DMS 273 (cell line): ENCODE measurements around the gene SHC2.
"Not testable (repeated sequence)": the region's sequence is repeated elsewhere in the genome, so short reads cannot be mapped to it uniquely, and the experiment has no call there.

ENCODE experiments used
- DNase-seq: peaks from one replicate; lab custom pipeline; 2025; ENCODE audit not compliant: unreplicated experiment; lab: John Stamatoyannopoulos, UW

The SHC2 gene

DNA sequence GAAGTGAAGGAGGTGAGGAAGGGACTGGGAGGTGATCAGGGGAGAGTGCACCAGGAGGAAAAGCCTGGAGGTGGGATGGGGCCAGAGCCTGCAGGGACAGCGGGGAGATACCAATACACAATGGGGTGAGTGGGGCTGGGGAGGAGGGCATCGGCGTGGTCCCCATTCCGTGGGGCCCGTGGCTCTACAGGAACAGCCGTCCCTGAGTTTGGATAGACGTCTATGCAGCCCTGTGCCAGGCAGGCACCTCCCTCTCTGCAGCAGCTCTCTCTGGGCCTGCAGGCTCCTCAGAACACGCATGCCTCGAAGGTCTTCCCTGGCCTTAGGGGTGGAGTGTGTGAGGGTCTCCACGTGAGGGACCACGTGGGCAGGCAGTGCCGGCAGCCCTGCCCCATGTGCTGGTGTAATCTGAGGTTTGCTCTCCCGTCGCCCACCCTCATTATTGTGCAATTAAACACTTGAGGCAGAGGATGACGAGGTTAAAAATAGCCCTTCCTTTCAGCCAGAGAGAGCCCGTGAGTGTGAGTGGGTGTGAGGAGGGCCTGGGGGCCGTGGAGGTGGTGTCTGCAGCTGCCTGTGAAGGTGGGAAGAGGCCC, 68.4 kb downstream of the SHC2 start:
- no peak for DNase-seq

DNA sequence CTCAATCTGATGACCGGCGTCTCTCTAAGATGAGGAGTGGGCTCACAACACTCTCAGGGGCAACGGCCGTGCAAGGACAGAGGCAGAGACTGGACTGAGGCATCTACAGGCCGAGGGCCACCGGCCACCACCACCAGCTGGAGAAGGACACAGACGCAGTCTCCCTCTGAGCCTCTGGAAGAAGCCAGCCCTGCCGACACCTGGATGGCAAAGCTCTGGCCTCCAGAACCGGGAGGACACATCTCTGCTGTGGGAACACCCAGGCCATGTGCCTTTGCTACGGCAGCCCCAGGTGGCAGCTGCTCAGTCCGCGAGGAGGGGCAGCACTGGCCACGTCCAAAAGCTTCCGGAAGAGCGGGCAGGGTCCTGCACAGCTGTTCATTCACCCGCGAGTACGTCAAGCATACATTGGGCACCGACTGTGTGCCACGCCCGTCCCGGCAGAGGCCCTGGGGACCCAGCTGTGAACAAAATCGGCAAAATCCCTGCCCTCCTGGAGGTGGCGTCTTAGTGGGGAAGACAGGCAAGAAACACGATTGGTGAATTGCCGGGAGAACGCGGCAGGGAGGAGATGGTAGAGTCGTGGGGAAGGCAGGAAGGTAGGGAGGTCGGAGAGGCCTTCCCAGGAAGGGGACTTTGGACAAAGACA, 69.0 kb downstream of the SHC2 start:
- no peak for DNase-seq

DNA sequence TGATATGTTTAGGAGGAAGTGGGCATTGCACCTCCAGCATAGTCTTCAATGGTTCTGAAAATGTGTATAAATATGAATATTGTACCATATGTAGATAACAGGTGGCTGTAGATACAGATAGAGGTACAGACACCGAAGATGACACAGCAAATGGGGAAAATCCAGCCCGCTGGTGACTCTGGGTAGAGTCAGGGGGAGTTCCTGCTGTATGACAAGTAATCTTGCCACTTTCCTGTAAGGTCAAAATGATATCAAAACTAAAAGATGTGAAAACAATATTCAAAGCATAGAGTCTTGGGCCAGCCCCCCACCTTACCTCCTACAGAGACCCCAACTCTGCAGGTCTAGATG, 69.7 kb downstream of the SHC2 start:
- no peak for DNase-seq

DNA sequence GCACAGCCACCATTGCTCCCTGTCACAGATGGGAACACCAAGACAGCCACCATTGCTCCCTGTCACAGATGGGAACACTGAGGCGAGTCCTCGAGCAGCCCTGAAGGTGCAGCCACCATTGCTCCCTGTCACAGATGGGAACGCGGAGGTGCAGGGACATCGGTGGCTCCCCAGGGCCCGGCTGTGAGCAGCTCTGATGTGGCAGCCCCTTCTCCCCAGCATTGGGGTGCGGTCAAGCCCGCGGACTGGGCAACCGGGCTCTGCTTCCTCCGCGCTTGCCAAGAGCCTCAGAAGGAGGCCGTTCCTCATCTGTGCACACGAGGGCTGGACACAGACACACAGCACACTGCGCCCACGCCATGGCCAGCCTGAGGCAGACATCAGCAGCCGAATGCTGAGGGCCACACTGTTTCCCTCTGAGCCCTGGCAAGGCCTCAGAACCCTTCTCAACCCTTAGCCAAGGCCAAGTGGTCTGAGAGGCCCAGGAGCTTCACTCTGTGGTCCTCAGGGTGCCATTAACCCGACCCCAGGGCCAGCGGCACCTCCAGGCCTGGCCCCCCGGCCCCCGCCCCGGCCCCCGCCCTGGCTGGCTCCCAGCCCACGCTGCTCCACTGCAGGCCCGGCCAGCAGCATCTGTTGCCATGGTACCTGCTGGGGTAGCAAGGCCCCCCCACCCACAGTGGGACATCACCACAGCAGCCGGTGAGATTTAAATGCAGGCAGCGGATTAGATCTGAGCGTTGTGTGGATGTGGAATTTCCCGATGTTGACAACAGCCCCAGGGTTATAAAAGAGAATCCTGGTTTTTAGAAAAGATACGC, 70.2 kb downstream of the SHC2 start:
- DNase-seq, result no peak

DNA sequence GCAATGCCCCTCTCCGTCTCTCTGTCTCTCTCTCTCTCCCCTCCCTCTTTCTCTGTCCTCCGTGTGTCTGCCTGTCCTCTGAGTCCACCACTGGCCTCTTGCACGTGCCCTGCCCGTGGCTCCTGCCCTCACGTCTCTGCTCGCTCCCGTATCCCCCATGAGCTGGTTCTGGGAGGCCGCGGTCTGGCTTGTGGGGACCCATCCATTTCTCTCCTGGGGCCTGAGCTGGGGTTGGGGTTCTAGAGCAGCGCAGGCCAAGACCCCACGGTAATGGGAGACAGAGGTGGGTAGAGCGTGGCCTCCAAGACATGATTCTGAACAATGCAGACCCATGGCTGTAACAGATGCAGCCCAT, 70.9 kb downstream of the SHC2 start:
- DNase-seq, result no peak

DNA sequence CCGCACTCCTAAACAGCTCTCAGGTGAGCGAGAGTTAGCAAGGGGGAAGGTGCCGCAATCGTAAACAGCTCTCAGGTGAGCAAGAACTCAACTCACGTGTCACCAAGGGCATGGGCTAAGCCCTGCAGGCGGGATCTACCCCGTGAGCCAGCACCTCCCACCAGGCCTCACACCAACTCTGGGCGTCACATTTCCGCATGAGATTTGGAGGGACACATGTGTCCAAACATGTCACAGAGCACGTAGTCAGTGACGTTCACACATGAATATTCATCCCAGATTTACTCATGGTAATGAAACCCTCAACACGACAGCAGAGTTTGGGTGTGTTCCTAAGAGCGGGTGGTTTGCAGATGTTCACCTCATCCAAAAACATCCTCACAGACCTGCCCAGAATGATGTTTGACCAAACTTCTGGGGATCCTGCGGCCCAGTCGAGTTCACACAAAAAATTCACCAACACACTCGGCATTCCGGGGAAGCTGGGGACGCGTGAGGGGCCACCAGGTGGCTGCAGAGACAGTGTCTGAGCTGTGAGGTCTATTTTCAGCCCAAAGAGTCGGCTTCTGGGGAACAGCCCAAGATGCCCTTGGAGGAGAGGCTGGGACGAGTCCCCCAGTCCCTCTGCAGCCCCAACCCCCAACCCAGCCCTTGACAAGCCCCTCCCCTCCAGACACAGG, 71.4 kb downstream of the SHC2 start:
- DNase-seq, result no peak

DNA sequence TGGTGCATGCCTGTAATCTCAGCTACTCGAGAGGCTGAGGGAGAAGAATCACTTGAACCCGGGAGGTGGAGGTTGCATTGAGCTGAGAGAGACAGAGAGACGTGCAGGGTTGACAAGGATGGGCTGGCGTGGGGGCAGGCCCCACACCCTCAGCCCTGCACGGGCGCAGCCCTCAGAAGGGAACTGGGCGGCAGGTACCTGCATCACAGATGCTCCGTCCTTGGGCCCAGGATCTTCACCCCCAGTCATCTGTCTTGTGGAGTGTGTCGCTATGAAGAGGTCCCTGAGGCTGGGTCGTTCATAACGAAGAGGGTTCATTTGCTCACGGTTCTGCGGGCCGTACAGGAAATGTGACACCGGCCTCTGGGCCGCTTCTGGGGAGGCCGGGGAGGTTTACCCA, 72.1 kb downstream of the SHC2 start:
- DNase-seq, result no peak

DNA sequence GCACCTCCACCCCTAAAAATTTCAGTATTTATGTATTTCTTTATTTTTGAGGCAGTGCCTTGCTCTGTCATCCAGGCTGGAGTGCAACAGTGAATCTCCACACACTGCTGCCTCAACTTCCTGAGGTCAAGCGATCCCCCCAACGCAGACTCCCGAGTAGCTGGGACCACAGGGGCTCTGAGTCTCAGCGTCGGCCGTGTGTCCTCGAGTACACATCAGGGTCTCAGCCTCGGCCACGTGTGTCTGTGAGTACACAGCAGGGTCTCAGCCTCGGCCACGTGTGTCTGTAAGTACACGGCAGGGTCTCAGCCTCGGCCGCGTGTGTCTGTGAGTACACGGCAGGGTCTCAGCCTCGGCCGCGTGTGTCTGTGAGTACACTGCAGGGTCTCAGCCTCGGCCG, 73.1 kb downstream of the SHC2 start:
- no peak for DNase-seq

DNA sequence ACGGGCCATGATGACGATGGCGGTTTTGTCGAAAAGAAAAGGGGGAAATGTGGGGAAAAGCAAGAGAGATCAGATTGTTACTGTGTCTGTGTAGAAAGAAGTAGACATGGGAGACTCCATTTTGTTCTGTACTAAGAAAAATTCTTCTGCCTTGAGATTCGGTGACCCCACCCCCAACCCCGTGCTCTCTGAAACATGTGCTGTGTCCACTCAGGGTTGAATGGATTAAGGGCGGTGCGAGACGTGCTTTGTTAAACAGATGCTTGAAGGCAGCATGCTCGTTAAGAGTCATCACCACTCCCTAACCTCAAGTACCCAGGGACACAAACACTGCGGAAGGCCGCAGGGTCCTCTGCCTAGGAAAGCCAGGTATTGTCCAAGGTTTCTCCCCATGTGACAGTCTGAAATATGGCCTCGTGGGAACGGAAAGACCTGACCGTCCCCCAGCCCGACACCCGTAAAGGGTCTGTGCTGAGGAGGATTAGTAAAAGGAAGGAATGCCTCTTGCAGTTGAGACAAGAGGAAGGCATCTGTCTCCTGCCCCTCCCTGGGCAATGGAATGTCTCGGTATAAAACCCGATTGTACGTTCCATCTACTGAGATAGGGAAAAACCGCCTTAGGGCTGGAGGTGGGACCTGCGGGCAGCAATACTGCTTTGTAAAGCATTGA, 74.1 kb downstream of the SHC2 start:
- DNase-seq, result not testable (repeated sequence)

DNA sequence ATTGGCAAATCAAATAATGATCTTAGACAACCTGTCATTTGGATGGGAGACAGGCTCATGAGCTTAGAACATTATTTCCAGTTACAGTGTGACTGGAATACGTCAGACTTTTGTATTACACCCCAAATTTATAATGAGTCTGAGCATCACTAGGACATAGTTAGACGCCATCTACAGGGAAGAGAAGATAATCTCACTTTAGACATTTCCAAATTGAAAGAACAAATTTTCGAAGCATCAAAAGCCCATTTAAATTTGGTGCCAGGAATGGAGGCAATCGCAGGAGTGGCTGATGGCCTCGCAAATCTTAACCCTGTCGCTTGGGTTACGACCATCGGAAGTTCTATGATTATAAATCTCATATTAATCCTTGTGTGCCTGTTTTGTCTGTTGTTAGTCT, 74.6 kb downstream of the SHC2 start:
- not testable (repeated sequence) for DNase-seq

DNA sequence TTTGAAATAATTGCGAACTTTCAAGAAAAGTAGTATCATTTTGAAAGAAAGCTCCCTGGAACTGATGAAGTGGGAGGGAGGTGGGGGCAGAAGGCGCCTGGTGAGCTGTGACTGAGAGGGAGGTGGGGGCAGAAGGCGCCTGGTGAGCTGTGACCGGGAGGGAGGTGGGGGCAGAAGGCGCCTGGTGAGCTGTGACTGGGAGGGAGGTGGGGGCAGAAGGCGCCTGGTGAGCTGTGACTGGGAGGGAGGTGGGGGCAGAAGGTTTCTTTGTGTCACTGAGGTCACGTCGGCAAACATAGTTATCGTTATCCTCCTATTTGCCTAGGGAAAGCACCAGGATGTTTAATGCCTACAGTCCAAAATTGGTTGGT, 76.0 kb downstream of the SHC2 start:
- peak; percentile 42 for DNase-seq

DNA sequence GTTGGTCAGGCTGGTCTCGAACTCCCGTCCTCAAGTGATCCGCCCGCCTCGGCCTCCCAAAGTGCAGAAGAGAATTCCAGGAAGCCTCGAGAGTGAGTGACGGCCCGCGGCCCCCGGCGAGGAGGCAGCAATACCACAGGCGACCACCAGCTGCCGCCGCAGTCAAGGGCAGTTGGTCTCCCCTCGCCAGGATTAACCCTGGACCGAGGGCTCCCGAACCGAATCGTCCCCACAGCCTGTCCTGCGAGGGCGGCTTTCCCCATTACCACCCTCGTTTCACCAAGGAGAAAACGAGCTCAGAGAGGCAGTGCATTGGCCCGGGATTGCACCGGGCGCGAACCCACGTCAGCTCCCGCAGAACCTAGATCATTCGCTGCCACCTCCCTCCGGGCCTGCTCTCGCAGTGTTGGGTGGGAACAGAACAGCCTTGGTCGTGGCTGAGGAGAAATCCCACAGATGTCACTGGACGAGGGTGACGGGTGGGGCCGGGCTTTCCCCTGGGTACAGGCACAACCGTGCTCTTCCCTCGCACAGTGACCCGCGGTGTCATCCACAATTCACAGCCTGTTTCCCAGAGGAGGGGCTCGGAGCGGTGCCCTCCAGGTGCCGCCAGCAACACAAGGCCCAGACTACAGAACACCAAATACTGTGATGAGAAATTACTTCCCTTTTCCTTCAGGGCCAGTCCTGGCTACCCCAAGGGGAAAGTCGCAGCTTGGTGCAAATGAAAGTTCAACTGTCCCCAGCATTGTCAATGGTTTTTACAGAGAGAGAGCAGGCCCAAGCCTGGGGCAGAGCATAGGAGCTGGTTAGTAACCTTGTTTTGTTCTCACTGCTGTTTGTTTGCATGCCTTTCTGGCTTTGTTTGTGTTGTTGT, 76.7 kb downstream of the SHC2 start:
- DNase-seq, result no peak

DNA sequence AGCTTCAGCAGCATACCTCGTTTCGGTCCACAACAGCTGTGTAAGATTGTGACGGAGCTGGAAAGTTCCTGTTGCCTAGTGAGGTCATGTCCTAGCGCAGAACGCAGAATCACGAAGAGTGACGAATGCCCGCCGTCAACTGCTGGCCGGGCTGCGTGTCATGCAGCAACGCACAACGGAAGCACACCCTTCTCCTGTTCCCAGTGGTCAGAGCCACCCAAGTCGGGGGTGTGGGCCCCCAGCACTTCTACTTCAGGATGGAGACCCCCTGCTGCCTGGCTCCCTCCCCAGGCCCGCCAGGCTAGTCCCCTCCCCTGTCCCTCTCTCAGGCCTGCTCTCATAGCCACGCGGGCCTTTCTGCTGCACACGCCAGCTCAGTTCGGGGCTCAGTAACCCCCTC, 77.8 kb downstream of the SHC2 start:
- DNase-seq, result no peak

DNA sequence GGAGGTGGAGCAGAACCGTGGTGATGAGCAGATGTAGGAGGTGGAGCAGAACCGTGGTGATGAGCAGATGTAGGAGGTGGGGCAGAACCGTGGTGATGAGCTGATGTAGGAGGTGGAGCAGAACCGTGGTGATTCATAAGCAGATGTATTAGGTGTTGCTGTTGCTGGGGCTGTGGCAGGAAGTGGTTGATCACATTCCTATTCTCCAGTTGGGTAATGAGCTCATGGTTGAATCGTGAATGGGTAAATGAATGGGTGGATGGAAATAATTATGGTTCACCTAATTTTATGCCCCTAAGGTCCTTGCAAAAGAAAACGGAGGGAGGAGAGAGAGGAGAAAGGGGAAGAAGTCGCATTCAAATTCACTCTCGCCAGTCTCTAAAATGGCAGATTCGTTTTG, 78.3 kb downstream of the SHC2 start:
- peak; percentile 87 for DNase-seq

DNA sequence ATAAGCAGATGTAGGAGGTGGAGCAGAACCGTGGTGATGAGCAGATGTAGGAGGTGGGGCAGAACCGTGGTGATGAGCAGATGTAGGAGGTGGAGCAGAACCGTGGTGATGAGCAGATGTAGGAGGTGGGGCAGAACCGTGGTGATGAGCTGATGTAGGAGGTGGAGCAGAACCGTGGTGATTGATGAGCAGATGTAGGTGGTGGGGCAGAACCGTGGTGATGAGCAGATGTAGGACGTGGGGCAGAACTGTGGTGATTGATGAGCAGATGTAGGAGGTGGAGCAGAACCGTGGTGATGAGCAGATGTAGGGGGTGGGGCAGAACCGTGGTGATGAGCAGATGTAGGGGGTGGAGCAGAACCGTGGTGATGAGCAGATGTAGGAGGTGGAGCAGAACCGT, 78.9 kb downstream of the SHC2 start:
- DNase-seq, result peak; percentile 76

DNA sequence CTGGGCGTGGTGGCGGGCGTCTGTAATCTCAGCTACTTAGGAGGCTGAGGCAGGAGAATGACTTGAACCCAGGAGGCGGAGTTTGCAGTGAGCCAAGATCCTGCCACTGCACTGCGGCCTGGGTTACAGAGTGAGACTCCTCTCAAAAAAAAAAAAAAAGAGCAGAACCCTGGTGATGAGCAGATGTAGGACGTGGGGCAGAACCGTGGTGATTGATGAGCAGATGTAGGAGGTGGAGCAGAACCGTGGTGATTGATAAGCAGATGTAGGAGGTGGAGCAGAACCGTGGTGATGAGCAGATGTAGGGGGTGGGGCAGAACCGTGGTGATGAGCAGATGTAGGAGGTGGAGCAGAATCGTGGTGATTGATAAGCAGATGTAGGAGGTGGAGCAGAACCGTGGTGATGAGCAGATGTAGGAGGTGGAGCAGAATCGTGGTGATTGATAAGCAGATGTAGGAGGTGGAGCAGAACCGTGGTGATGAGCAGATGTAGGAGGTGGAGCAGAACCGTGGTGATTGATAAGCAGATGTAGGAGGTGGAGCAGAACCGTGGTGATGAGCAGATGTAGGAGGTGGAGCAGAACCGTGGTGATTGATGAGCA, 80.1 kb downstream of the SHC2 start:
- not testable (repeated sequence) for DNase-seq

DNA sequence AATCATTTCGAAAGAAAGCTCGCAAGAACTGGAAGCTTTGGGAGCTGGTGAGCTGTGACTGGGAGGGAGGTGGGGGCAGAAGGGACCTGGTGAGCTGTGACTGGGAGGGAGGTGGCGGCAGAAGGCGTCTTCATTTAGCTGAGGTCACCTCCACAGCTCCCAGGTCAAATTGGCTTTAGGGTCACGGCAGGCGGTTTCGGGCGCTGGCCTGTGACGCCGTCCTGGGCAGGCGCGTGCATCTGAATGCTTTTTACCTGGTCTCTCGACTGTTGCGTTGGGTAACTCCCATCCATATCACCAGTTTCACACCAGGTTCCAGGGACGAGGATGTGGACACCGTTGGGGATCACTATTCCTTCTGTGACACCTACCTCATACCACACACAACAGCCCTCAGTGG, 81.0 kb downstream of the SHC2 start:
- DNase-seq, result no peak

DNA sequence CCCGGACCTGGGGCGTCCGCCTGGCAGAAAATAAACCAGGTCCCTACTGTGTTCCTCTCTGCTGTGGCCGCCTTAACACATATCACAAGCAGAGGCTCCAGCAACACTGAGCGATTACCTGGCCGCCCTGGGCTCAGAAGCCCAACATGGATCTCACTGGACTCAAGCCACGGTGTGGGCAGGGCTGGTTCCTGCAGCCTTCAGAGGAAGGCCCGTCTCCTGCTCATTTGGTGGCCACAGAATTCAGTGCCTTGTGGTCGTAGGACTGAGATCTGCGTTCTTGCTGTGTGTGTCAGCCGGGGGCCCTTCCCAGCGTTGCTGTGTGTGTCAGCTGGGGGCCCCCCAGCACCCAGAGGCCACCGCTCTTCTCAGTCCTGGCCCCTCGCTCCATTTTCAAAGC, 82.1 kb downstream of the SHC2 start:
- DNase-seq, result no peak

DNA sequence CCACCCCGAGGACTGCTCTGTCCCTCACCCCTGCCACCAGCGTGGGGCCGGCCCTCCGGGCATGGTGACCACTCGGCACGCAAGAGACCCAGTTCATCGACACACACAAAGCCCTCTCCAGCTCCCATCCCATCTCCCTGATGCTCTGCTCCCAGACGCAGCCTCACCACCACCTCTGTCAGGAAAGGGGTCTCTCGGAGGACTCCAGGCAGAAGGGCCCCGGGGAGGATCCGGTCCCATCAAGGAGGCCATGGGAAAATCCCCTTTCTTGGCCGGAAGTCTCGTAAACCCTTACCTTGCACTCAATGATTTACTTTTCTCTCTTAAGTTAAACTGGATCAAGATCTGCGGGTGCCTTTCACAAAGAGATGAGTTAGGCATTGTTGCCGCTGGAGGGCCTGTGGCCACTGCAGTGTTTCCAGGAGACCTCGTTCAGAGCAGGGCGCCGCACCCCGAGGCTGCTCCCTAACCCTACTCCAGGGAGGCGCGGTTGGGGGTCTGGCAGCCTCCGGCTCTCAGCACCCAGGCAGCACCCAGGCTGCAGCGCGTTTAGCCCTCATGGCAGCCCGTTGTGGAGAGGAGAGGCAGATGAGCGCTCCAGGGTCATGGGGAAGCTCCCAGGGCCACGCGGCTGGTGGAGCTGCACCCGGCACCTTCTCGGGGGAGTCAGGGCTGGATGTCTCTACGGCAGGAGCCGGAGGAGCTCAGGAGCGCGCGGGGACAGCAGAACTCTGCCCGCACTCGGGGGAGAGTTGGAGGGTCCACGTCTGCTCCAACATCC, 82.8 kb downstream of the SHC2 start:
- no peak for DNase-seq
